ENCODE data around the gene WFS1.
A peak's percentile ranks its signal among the peaks of the same experiment; 100 is the strongest.

WFS1 gene

DNA sequence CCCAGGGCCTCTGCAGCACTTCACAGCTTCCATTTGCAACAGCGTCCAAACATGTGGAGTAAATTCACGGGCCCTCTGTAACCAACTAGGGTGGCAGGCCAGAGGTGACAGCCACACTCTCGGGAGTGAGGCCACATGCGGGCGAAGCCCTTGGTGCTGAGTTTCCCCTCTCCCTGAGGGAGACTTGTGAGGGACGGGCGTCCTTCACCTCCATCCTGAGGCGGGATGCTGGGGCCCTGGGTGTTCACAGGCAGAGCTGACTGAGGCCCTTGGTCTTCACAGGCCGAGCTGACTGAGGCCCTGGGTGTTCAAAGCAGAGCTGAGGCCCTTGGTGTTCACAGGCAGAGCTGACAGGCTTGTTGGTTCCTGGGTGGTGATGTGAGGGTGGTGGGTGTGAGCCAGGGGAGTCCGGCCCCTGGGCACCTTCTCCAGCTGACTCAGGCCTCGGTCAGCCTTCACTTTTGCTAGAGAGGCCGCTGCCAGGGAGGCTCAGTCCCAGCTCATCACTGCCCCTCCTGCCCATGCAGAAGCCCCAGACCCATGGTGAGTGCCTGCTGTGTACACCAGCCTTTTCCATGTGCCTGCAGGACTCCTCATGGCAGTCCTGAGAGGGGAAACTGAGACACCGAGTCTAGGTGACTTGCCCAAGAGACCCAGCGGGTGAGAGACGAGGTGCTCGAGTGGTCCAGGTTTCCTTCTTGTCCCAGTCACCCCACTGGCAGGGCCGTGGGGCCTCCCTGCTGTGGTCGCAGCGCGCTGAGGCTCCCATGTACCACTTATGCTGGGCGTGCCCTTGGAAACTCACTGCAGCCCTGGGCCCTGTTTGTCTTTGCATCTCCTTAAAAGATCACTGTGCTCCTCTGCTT, 8.5 kb downstream of the WFS1 start:
- no peak for DNase-seq (ENCODE audit: insufficient read length, low spot score)
- no peak for TF ChIP-seq SPI1 (IDR thresholded peaks at IDR 0.05; ENCODE audit: low read depth, low read length)
- no peak for TF ChIP-seq POLR2A (IDR thresholded peaks at IDR 0.05; ENCODE audit: low read depth, low read length)
- TF ChIP-seq PAX5 (IDR thresholded peaks at IDR 0.05; ENCODE audit: insufficient read depth, low read length, severe bottlenecking) = no peak
- no peak for TF ChIP-seq POLR2AphosphoS5 (IDR thresholded peaks at IDR 0.05; ENCODE audit: low read depth, low read length)
- no peak for TF ChIP-seq POU2F2 (IDR thresholded peaks at IDR 0.05; ENCODE audit: low read depth, low read length)
- no peak for TF ChIP-seq TAF1 (IDR thresholded peaks at IDR 0.05; ENCODE audit: low read depth, low read length)
- FAIRE-seq = peak; percentile 52

DNA sequence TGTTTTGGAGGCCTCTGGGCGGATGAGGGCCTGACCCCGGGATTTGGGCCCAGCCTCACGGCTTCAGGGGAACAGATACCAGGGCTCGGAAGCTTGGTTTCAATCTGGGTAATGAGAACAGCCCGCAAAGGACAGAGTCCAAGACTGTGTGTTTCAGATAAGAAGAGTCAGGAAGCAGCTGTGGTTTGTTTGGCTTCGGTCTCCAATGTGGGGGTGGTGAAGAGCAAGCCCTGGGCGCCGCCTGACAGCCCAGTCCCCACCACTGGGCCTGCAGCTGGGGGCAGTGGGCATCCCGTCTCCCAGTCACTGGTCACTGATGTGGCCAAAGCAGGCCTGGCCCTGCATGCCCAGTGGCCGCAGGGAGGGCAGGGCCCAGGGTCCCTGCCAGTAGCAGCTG, 9.1 kb downstream of the WFS1 start:
- TF ChIP-seq POLR2A (IDR thresholded peaks at IDR 0.05; ENCODE audit: low read depth, low read length) (no peak), SPI1 (IDR thresholded peaks at IDR 0.05; ENCODE audit: low read depth, low read length) (peak; percentile 80)
- peak; percentile 92 for FAIRE-seq
- DNase-seq (ENCODE audit: insufficient read length, low spot score) = peak; percentile 76

- no peak for FAIRE-seq
- TF ChIP-seq SPI1 (IDR thresholded peaks at IDR 0.05; ENCODE audit: low read depth, low read length) (no peak), TAF1 (IDR thresholded peaks at IDR 0.05; ENCODE audit: low read depth, low read length) (no peak), PAX5 (IDR thresholded peaks at IDR 0.05; ENCODE audit: insufficient read depth, low read length, severe bottlenecking) (no peak), POLR2A (IDR thresholded peaks at IDR 0.05; ENCODE audit: low read depth, low read length) (no peak)
- DNase-seq (ENCODE audit: insufficient read length, low spot score) = no peak
Observed at GRCh38 chr4:6279582-6280289, 10.1 kb downstream of the WFS1 start.

- no peak for FAIRE-seq
- DNase-seq (ENCODE audit: insufficient read length, low spot score) = no peak
- TF ChIP-seq POLR2AphosphoS5 (IDR thresholded peaks at IDR 0.05; ENCODE audit: low read depth, low read length) (no peak), POLR2A (IDR thresholded peaks at IDR 0.05; ENCODE audit: low read depth, low read length) (no peak), POU2F2 (IDR thresholded peaks at IDR 0.05; ENCODE audit: low read depth, low read length) (no peak), TAF1 (IDR thresholded peaks at IDR 0.05; ENCODE audit: low read depth, low read length) (no peak), PAX5 (IDR thresholded peaks at IDR 0.05; ENCODE audit: insufficient read depth, low read length, severe bottlenecking) (no peak), SPI1 (IDR thresholded peaks at IDR 0.05; ENCODE audit: low read depth, low read length) (no peak)
Observed at GRCh38 chr4:6280365-6280996, 10.8 kb downstream of the WFS1 start.

DNA sequence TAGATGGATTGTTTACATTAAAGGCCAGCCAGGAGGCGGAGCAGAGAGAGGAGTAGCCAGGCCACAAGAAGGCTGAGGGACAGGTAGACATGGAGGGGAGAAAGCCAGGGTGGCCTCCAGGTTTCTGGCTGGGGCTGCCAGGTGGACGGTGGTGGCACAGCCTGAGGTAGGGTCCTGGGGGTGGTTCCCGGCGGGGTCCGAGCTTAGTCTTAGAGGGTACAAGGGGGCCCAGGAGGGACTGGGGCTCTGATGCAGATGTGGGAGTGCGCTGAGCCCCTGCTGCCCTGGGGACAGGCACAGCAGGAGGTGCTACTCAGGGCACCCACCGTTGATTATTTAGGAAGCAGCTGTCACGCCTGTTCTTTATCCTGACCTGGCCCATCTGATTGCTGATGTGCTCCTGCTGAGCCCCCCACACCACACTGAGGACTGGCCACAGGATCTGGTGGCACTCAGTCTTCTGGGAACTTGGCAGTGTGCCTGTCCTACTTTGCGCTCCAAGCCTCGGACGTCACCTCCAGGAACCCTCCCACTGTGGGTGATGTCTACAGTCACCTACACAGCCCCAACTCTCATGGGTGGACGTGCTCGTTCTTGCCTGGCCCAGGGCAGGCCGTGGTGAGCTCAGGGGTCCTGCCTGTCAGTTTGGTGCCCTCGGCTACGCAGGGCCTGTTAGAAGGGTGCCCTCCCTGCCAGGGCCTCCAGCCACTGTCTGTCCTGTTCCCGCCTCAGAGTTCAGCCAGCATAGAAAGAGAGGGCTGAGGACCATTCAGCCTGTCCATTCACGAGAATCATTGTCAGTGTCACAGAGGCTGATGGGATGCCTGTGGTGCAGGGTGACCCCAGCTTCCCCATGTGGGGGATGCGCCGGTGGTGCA, 12.0 kb downstream of the WFS1 start:
- FAIRE-seq = no peak
- no peak for TF ChIP-seq POU2F2 (IDR thresholded peaks at IDR 0.05; ENCODE audit: low read depth, low read length)
- no peak for DNase-seq (ENCODE audit: insufficient read length, low spot score)

- FAIRE-seq (no peak), DNase-seq (ENCODE audit: insufficient read length, low spot score) (no peak)
- TF ChIP-seq POLR2AphosphoS5 (IDR thresholded peaks at IDR 0.05; ENCODE audit: low read depth, low read length) (no peak), TAF1 (IDR thresholded peaks at IDR 0.05; ENCODE audit: low read depth, low read length) (no peak), PAX5 (IDR thresholded peaks at IDR 0.05; ENCODE audit: insufficient read depth, low read length, severe bottlenecking) (no peak), POLR2A (IDR thresholded peaks at IDR 0.05; ENCODE audit: low read depth, low read length) (no peak), POU2F2 (IDR thresholded peaks at IDR 0.05; ENCODE audit: low read depth, low read length) (no peak), SPI1 (IDR thresholded peaks at IDR 0.05; ENCODE audit: low read depth, low read length) (no peak)
Observed at GRCh38 chr4:6282314-6282771, 12.7 kb downstream of the WFS1 start.

- DNase-seq (ENCODE audit: insufficient read length, low spot score) (no peak), FAIRE-seq (no peak)
- TF ChIP-seq TAF1 (IDR thresholded peaks at IDR 0.05; ENCODE audit: low read depth, low read length) (no peak), SPI1 (IDR thresholded peaks at IDR 0.05; ENCODE audit: low read depth, low read length) (no peak), POU2F2 (IDR thresholded peaks at IDR 0.05; ENCODE audit: low read depth, low read length) (no peak), POLR2A (IDR thresholded peaks at IDR 0.05; ENCODE audit: low read depth, low read length) (no peak), PAX5 (IDR thresholded peaks at IDR 0.05; ENCODE audit: insufficient read depth, low read length, severe bottlenecking) (no peak)
Observed at GRCh38 chr4:6283282-6283681, 13.6 kb downstream of the WFS1 start.

DNA sequence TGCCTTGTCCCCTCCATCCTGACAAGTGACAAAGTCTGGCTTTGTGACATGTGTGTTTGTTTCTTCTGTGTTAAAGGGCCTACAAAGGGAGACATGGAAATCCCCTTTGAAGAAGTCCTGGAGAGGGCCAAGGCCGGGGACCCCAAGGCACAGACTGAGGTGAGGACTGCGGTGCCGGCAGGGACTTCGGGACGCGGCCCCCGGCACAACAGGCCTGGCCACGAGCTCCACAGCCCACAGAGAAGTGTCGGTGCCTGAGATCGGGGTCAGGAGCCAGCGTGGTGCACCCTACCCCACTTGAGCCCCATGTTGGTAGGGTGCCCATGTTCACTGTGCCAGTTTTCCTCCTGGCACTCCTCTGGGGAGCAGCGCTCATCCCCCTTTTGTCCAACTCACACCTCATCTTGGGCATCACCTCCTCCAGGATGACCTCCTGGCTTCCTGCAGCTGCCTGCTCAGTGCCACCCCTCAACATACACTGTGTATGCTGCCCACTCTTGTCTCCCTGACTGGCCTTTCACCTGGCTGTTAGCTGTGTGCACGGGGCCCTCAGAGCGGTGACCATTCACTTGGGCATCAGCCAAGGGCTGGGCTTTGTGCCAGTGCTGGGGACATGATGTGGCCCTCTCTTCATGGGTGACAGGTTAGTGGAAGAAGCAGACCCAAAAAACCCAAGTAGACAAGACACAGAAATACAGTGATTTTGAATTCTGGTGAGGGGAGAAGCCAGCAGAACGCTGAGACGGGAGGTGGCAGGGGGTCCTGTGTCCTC, 17.6 kb downstream of the WFS1 start:
- FAIRE-seq = no peak
- TF ChIP-seq TAF1 (IDR thresholded peaks at IDR 0.05; ENCODE audit: low read depth, low read length) (no peak), SPI1 (IDR thresholded peaks at IDR 0.05; ENCODE audit: low read depth, low read length) (no peak), PAX5 (IDR thresholded peaks at IDR 0.05; ENCODE audit: insufficient read depth, low read length, severe bottlenecking) (no peak), POLR2A (IDR thresholded peaks at IDR 0.05; ENCODE audit: low read depth, low read length) (no peak), POLR2AphosphoS5 (IDR thresholded peaks at IDR 0.05; ENCODE audit: low read depth, low read length) (no peak)
- DNase-seq (ENCODE audit: insufficient read length, low spot score) = no peak
